Stomach (tissue), 4 donors: ENCODE data around the gene OS9.

ENCODE experiments used
- CTCF ChIP-seq, 7 experiments: fragments of 450-650 bp in 4 of 7; fragments of 200-600 bp in 3 of 7; sonication (generic) in 3 of 7; IDR thresholded peaks; one replicate each; pipeline ENCODE4 v1.5.1; 2016 to 2019; ENCODE audit warnings: antibody characterized with exemption in 7 of 7, control low read depth in 2 of 7, mild to moderate bottlenecking in 1 of 7
- EP300 ChIP-seq: sonication (generic); formaldehyde crosslinking; IDR thresholded peaks from one replicate; pipeline ENCODE4 v1.6.1; 2017; ENCODE audit warnings: antibody characterized with exemption
- POLR2A ChIP-seq, 4 donors: fragments of 450-650 bp; IDR thresholded peaks; one replicate each; pipeline ENCODE4 v1.6.1; 2016; ENCODE audit warnings: antibody characterized with exemption in 4 of 4, control low read depth in 2 of 4, mild to moderate bottlenecking in 1 of 4, moderate library complexity in 1 of 4
- POLR2AphosphoS5 ChIP-seq, 3 donors: sonication (generic); formaldehyde crosslinking; IDR thresholded peaks; one replicate each; pipeline ENCODE4 v1.6.1; 2016; ENCODE audit warnings: antibody characterized with exemption in 3 of 3

- no peak for TF ChIP-seq POLR2A (IDR thresholded peaks at IDR 0.05)
- TF ChIP-seq EP300, result no peak
- TF ChIP-seq CTCF (IDR thresholded peaks at IDR 0.05), result no peak
- no peak for TF ChIP-seq POLR2AphosphoS5 (IDR thresholded peaks at IDR 0.05)
These were observed 35.5 kb downstream of the OS9 start for GRCh38 chr12:57729321-57729844.
